WTC11 (cell line): ENCODE results near the gene ZNF526.

Source experiments
- ATF3 ChIP-seq: sonication (generic); formaldehyde crosslinking; conservative IDR thresholded peaks from 2 replicates; pipeline ENCODE4 v1.8.1; 2022; ENCODE audit warnings: mild to moderate bottlenecking, missing genetic modification reagents
- ATF6 ChIP-seq: sonication (generic); formaldehyde crosslinking; IDR thresholded peaks from 2 replicates; pipeline ENCODE4 v1.8.1; 2023; ENCODE audit warnings: mild to moderate bottlenecking, missing genetic modification reagents
- CTCF ChIP-seq: fragments of 200-600 bp; IDR thresholded peaks from 2 replicates; pipeline ENCODE4 v1.8.0; 2022; ENCODE audit warnings: antibody characterized with exemption
- JUN ChIP-seq: sonication (generic); formaldehyde crosslinking; IDR thresholded peaks from 2 replicates; pipeline ENCODE4 v1.8.0; 2023; ENCODE audit warnings: mild to moderate bottlenecking, missing genetic modification reagents
- ZNF423 ChIP-seq: fragments of 250-450 bp; sonication (Bioruptor Pico); IDR thresholded peaks from 2 replicates; pipeline ENCODE4 v2.1.2; 2022; ENCODE audit warnings: mild to moderate bottlenecking, moderate library complexity

GRCh38 chr19:42228641-42229040 is 8.5 kb downstream of the ZNF526 start:
- TF ChIP-seq ATF6 (CRISPR knock-in tag) (no peak), ATF3 (no peak), ZNF423 (no peak), CTCF (no peak), JUN (CRISPR knock-in tag) (no peak)
